H9 (cell line): ENCODE results near the gene RAB6A. TPM values are rescaled to one million over a fixed set of nuclear protein-coding genes. Genes with fewer than 3 reads are reported as not detected.

Experiments
- DNase-seq: peaks from one replicate; pipeline ENCODE4 v3.0.0-alpha.2; 2017
- H2AFZ ChIP-seq: one replicate; pipeline ENCODE4 v1.6.1; 2013; ENCODE audit warnings: mild to moderate bottlenecking, low read length, control low read depth, moderate library complexity
- H2AK5ac ChIP-seq: 2 replicates; pipeline ENCODE4 v1.6.1; 2013; ENCODE audit warnings: low read length, control low read depth, mixed read lengths; ENCODE audit not compliant: insufficient read length
- H2BK120ac ChIP-seq: one replicate; pipeline ENCODE4 v1.6.1; 2013; ENCODE audit warnings: low read depth, mild to moderate bottlenecking, low read length, control low read depth, inconsistent platforms; ENCODE audit not compliant: poor library complexity, severe bottlenecking
- H2BK12ac ChIP-seq: 2 replicates; pipeline ENCODE4 v1.6.1; 2013; ENCODE audit warnings: low read length, control low read depth, mixed read lengths, low read depth; ENCODE audit not compliant: insufficient read length
- H2BK15ac ChIP-seq: 2 replicates; pipeline ENCODE4 v1.6.1; 2013; ENCODE audit warnings: low read depth, low read length, control low read depth
- H2BK20ac ChIP-seq: one replicate; pipeline ENCODE4 v1.6.1; 2013; ENCODE audit warnings: low read depth, mild to moderate bottlenecking, low read length, control low read depth, inconsistent platforms; ENCODE audit not compliant: poor library complexity, severe bottlenecking
- H2BK5ac ChIP-seq: 2 replicates; pipeline ENCODE4 v1.6.1; 2013; ENCODE audit warnings: low read length, control low read depth, mixed read lengths; ENCODE audit not compliant: insufficient read length
- H3K14ac ChIP-seq: 2 replicates; pipeline ENCODE4 v1.6.1; 2013; ENCODE audit warnings: low read length, control low read depth; ENCODE audit not compliant: insufficient read depth
- H3K18ac ChIP-seq: 2 replicates; pipeline ENCODE4 v1.6.1; 2013; ENCODE audit warnings: low read depth, mild to moderate bottlenecking, mixed read lengths, low read length, control low read depth; ENCODE audit not compliant: insufficient read length
- H3K23ac ChIP-seq: 2 replicates; pipeline ENCODE4 v1.6.1; 2013; ENCODE audit warnings: low read length, control low read depth, mixed read lengths, low read depth; ENCODE audit not compliant: insufficient read length
- H3K23me2 ChIP-seq: 2 replicates; pipeline ENCODE4 v1.6.1; 2013; ENCODE audit warnings: low read depth, mild to moderate bottlenecking, mixed read lengths, low read length, control low read depth; ENCODE audit not compliant: insufficient read length, poor library complexity, severe bottlenecking
- H3K27ac ChIP-seq: 2 replicates; pipeline ENCODE4 v1.5.1; 2013; ENCODE audit warnings: low read length, control low read depth, mixed read lengths, low read depth; ENCODE audit not compliant: insufficient read length
- H3K27me3 ChIP-seq: 2 replicates; pipeline ENCODE4 v1.6.1; 2013; ENCODE audit warnings: low read length, control low read depth, inconsistent platforms; ENCODE audit not compliant: insufficient read depth
- H3K4ac ChIP-seq: 2 replicates; pipeline ENCODE4 v1.6.1; 2013; ENCODE audit warnings: low read depth, mild to moderate bottlenecking, control low read depth, inconsistent platforms, low read length, moderate library complexity
- H3K4me1 ChIP-seq: 2 replicates; pipeline ENCODE4 v1.6.1; 2013; ENCODE audit warnings: low read length, control low read depth, inconsistent platforms; ENCODE audit not compliant: insufficient read depth
- H3K4me2 ChIP-seq: 2 replicates; pipeline ENCODE4 v1.6.1; 2013; ENCODE audit warnings: low read length, control low read depth, mixed read lengths; ENCODE audit not compliant: insufficient read length, insufficient read depth
- H3K56ac ChIP-seq: 2 replicates; pipeline ENCODE4 v1.6.1; 2013; ENCODE audit warnings: low read depth, mild to moderate bottlenecking, mixed read lengths, low read length, control low read depth; ENCODE audit not compliant: insufficient read length
- H3K79me1 ChIP-seq: 2 replicates; pipeline ENCODE4 v1.6.1; 2013; ENCODE audit warnings: low read depth, mild to moderate bottlenecking, moderate library complexity, low read length, control low read depth, inconsistent platforms; ENCODE audit not compliant: insufficient read depth, poor library complexity, severe bottlenecking
- H3K79me2 ChIP-seq: 2 replicates; pipeline ENCODE4 v1.6.1; 2013; ENCODE audit warnings: low read length, control low read depth, inconsistent platforms; ENCODE audit not compliant: insufficient read depth
- H3K9ac ChIP-seq: 2 replicates; pipeline ENCODE4 v1.6.1; 2013; ENCODE audit warnings: low read length, control low read depth, mixed read lengths; ENCODE audit not compliant: insufficient read length; ENCODE audit errors: extremely low read depth
- H3K9me3 ChIP-seq: one replicate; pipeline ENCODE4 v1.6.1; 2013; ENCODE audit warnings: low read depth, low read length, inconsistent platforms; ENCODE audit not compliant: control insufficient read depth
- H3T11ph ChIP-seq: one replicate; pipeline ENCODE4 v1.6.1; 2013; ENCODE audit warnings: mild to moderate bottlenecking, low read length, control low read depth, inconsistent platforms
- H4K20me1 ChIP-seq: one replicate; pipeline ENCODE4 v1.6.1; 2013; ENCODE audit not compliant: control insufficient read depth, insufficient read length, insufficient read depth
- H4K5ac ChIP-seq: 2 replicates; pipeline ENCODE4 v1.6.1; 2013; ENCODE audit warnings: low read depth, mild to moderate bottlenecking, mixed read lengths, low read length, control low read depth; ENCODE audit not compliant: insufficient read length
- H4K8ac ChIP-seq: replicated peaks from 2 replicates; pipeline ENCODE4 v1.6.1; 2013; ENCODE audit warnings: low read length, control low read depth, mixed read lengths, low read depth; ENCODE audit not compliant: insufficient read length
- H4K91ac ChIP-seq: 2 replicates; pipeline ENCODE4 v1.6.1; 2013; ENCODE audit warnings: low read depth, mild to moderate bottlenecking, moderate library complexity, mixed read lengths, low read length, control low read depth; ENCODE audit not compliant: insufficient read length
- H3K27ac Mint-ChIP-seq, 3 experiments: 2 replicates in 2 of 3; 3 replicates in 1 of 3; pipeline ENCODE4 v1.8.0; 2020 to 2021; ENCODE audit warnings: mixed read lengths in 3 of 3, mild to moderate bottlenecking in 1 of 3, moderate library complexity in 1 of 3
- H3K27me3 Mint-ChIP-seq: 2 replicates; pipeline ENCODE4 v1.8.0; 2021; ENCODE audit warnings: low read depth, mild to moderate bottlenecking, moderate library complexity, mixed read lengths
- H3K36me3 Mint-ChIP-seq, 3 experiments: 2 replicates in 2 of 3; 3 replicates in 1 of 3; pipeline ENCODE4 v1.8.0; 2020 to 2021; ENCODE audit warnings: low read depth in 3 of 3, mixed read lengths in 3 of 3; ENCODE audit not compliant: insufficient read depth in 1 of 3
- H3K4me1 Mint-ChIP-seq, 2 experiments: 2 replicates each; pipeline ENCODE4 v1.8.0; 2020; ENCODE audit warnings: mixed read lengths in 2 of 2
- H3K4me3 Mint-ChIP-seq, 2 experiments: 2 replicates in 1 of 2; 3 replicates in 1 of 2; pipeline ENCODE4 v1.8.0; 2020 to 2021; ENCODE audit warnings: mild to moderate bottlenecking in 2 of 2, mixed read lengths in 2 of 2, moderate library complexity in 1 of 2
- H3K9me3 Mint-ChIP-seq, 2 experiments: 2 replicates in 1 of 2; 3 replicates in 1 of 2; pipeline ENCODE4 v1.8.0; 2020; ENCODE audit warnings: mild to moderate bottlenecking in 2 of 2, mixed read lengths in 2 of 2, moderate library complexity in 1 of 2
- WGBS: extraction: QIAGEN DNeasy Blood & Tissue Kit; methylation state at CpG from one replicate; pipeline ENCODE4 v1.1.7; 2013; ENCODE audit warnings: missing lambda C conversion rate, low lambda C conversion rate, mixed read lengths; ENCODE audit not compliant: insufficient read length; ENCODE audit errors: extremely low coverage; 5-methylcytosine and 5-hydroxymethylcytosine counted together
- total RNA-seq: library from RNA; stranded (reverse); gene quantifications from 2 replicates; pipeline ENCODE4 v1.2.1, GENCODE V29; 2021
- TF ChIP-seq, protein P1 (sequence below): fragments of 200-600 bp; sonication (generic); conservative IDR thresholded peaks from 3 replicates; pipeline ENCODE4 v1.8.0; 2021; ENCODE audit warnings: antibody characterized with exemption, mild to moderate bottlenecking

The RAB6A gene
- total RNA-seq, 1 experiment from 2014 or later, result 72.8 TPM

DNA sequence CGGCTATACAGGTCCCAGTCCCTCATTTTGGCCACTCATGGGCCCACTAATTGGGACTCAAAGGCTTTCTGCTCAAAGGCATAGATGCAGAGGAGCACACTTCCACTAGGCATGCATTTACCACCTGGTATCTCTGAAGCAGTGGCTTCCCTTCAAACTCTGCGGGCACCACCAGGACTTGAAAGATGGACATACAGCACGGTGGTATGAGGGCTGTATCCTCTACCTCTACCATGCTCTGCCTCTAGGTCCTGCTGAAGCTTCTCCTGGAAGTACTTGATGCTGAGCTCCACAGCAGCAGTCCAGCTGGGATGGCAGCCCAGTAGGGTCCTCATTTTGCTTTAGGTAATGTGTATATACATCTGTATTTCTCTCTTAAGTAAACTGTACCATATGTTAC lies 49.9 kb downstream of the RAB6A start:
- WGBS, result no CpG with 5 or more reads among the region's 3 CpGs
- H3T11ph ChIP-seq, result no peak overlapping the region
- H4K91ac ChIP-seq, result no peak overlapping the region
- no peak overlapping the region for H3K23ac ChIP-seq
- no peaks in the 10 kb centered on the region for H3K4me1 ChIP-seq
- H2BK20ac ChIP-seq, result no peak overlapping the region
- TF ChIP-seq, protein P1, sequence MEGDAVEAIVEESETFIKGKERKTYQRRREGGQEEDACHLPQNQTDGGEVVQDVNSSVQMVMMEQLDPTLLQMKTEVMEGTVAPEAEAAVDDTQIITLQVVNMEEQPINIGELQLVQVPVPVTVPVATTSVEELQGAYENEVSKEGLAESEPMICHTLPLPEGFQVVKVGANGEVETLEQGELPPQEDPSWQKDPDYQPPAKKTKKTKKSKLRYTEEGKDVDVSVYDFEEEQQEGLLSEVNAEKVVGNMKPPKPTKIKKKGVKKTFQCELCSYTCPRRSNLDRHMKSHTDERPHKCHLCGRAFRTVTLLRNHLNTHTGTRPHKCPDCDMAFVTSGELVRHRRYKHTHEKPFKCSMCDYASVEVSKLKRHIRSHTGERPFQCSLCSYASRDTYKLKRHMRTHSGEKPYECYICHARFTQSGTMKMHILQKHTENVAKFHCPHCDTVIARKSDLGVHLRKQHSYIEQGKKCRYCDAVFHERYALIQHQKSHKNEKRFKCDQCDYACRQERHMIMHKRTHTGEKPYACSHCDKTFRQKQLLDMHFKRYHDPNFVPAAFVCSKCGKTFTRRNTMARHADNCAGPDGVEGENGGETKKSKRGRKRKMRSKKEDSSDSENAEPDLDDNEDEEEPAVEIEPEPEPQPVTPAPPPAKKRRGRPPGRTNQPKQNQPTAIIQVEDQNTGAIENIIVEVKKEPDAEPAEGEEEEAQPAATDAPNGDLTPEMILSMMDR, result no peak
- H2BK5ac ChIP-seq, result no peak overlapping the region
- Mint-ChIP-seq H3K4me3 (no peak overlapping the region), H3K27ac (no peak overlapping the region), H3K9me3 (no peaks in the 10 kb centered on the region), H3K36me3 (peaks cover 5 to 39% (median 19%) of the 10 kb centered on the region in 3 experiments; a peak in 6 of 7 replicates), H3K27me3 (no peaks in the 10 kb centered on the region), H3K4me1 (no peaks in the 10 kb centered on the region)
- H2BK15ac ChIP-seq, result no peak overlapping the region
- no peak overlapping the region for H2AK5ac ChIP-seq
- H3K79me1 ChIP-seq, result no peaks in the 10 kb centered on the region
- H3K9ac ChIP-seq, result no peak overlapping the region
- no peaks in the 10 kb centered on the region for H3K9me3 ChIP-seq
- no peak overlapping the region for H4K8ac ChIP-seq
- DNase-seq, result no peak
- no peaks in the 10 kb centered on the region for H3K23me2 ChIP-seq
- H3K18ac ChIP-seq, result no peak overlapping the region
- H3K56ac ChIP-seq, result no peak overlapping the region
- H3K79me2 ChIP-seq, result no peaks in the 10 kb centered on the region
- no peak overlapping the region for H2BK12ac ChIP-seq
- H4K5ac ChIP-seq, result no peak overlapping the region
- no peak overlapping the region for H3K4me2 ChIP-seq
- H2BK120ac ChIP-seq, result no peak overlapping the region
- no peak overlapping the region for H3K4ac ChIP-seq
- no peaks in the 10 kb centered on the region for H3K27me3 ChIP-seq
- H4K20me1 ChIP-seq, result no peaks in the 10 kb centered on the region
- H3K14ac ChIP-seq, result no peak overlapping the region
- no peak overlapping the region for H3K27ac ChIP-seq
- no peak overlapping the region for H2AFZ ChIP-seq
